SK-N-SH treated with all-trans-retinoic acid at 6 μM for 48 hours (cell line): ENCODE results near the gene HRH2.

Experiments
- CREB5 ChIP-seq: fragments of 250-450 bp; sonication (Bioruptor Pico); IDR thresholded peaks from 2 replicates; pipeline ENCODE4 v1.5.1; 2020; ENCODE audit warnings: low read depth, mild to moderate bottlenecking, moderate library complexity
- CSDC2 ChIP-seq: fragments of 250-450 bp; sonication (Bioruptor Pico); IDR thresholded peaks from 2 replicates; pipeline ENCODE4 v1.5.0; 2020; ENCODE audit warnings: mild to moderate bottlenecking, moderate library complexity
- ISL1 ChIP-seq: fragments of 250-450 bp; sonication (Bioruptor Pico); IDR thresholded peaks from 2 replicates; pipeline ENCODE4 v2.1.2; 2022; ENCODE audit warnings: mild to moderate bottlenecking, moderate library complexity
- PATZ1 ChIP-seq: fragments of 250-450 bp; sonication (Bioruptor Pico); IDR thresholded peaks from 2 replicates; pipeline ENCODE4 v1.8.0; 2020; ENCODE audit warnings: mild to moderate bottlenecking, moderate library complexity, borderline replicate concordance
- TOX ChIP-seq: fragments of 250-450 bp; sonication (Bioruptor Pico); IDR thresholded peaks from 2 replicates; pipeline ENCODE4 v1.8.0; 2021; ENCODE audit warnings: mild to moderate bottlenecking, moderate library complexity, borderline replicate concordance
- ZFP3 ChIP-seq: fragments of 250-450 bp; sonication (Bioruptor Pico); IDR thresholded peaks from 2 replicates; pipeline ENCODE4 v1.5.0; 2020; ENCODE audit warnings: mild to moderate bottlenecking, moderate library complexity
- TF ChIP-seq, protein P1 (sequence below): fragments of 250-450 bp; sonication (Bioruptor Pico); IDR thresholded peaks from 2 replicates; pipeline ENCODE4 v1.5.1; 2021; ENCODE audit warnings: mild to moderate bottlenecking, moderate library complexity

- no peak for TF ChIP-seq ISL1
- TF ChIP-seq TOX (CRISPR knock-in tag), result no peak
- TF ChIP-seq CREB5 (CRISPR knock-in tag), result no peak
- TF ChIP-seq, protein P1, sequence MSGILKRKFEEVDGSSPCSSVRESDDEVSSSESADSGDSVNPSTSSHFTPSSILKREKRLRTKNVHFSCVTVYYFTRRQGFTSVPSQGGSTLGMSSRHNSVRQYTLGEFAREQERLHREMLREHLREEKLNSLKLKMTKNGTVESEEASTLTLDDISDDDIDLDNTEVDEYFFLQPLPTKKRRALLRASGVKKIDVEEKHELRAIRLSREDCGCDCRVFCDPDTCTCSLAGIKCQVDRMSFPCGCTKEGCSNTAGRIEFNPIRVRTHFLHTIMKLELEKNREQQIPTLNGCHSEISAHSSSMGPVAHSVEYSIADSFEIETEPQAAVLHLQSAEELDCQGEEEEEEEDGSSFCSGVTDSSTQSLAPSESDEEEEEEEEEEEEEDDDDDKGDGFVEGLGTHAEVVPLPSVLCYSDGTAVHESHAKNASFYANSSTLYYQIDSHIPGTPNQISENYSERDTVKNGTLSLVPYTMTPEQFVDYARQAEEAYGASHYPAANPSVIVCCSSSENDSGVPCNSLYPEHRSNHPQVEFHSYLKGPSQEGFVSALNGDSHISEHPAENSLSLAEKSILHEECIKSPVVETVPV (CRISPR knock-in tag), result no peak
- TF ChIP-seq ZFP3 (CRISPR knock-in tag), result no peak
- no peak for TF ChIP-seq CSDC2 (CRISPR knock-in tag)
- no peak for TF ChIP-seq PATZ1 (CRISPR knock-in tag)
Observed at GRCh38 chr5:175610381-175610780, 47.5 kb upstream of the HRH2 start.
